Mesodermal cell (in vitro differentiated cells): ENCODE results near the gene MRTFA.
A peak's percentile ranks its signal among the peaks of the same experiment; 100 is the strongest.
"Not testable (repeated sequence)": the region's sequence is repeated elsewhere in the genome, so short reads cannot be mapped to it uniquely, and the experiment has no call there.

Experiments used
- H3K27ac ChIP-seq: 2 replicates; pipeline ENCODE4 v1.7.0; 2013; ENCODE audit warnings: mild to moderate bottlenecking, low read depth, low read length, moderate library complexity; ENCODE audit not compliant: severe bottlenecking
- H3K36me3 ChIP-seq: 2 replicates; pipeline ENCODE4 v1.7.1; 2013; ENCODE audit warnings: mild to moderate bottlenecking, low read length, moderate library complexity; ENCODE audit not compliant: control insufficient read depth, insufficient read depth
- H3K4me1 ChIP-seq: one replicate; pipeline ENCODE4 v1.7.1; 2013; ENCODE audit warnings: mild to moderate bottlenecking, low read length; ENCODE audit not compliant: insufficient read depth, control insufficient read depth, poor library complexity, severe bottlenecking
- H3K4me3 ChIP-seq: 2 replicates; pipeline ENCODE4 v1.7.0; 2013; ENCODE audit warnings: low read length, control low read depth, mild to moderate bottlenecking; ENCODE audit not compliant: insufficient read depth, poor library complexity, severe bottlenecking; ENCODE audit errors: extremely low read depth
- H3K9me3 ChIP-seq: 2 replicates; pipeline ENCODE4 v1.7.1; 2013; ENCODE audit warnings: mild to moderate bottlenecking, low read length, moderate library complexity; ENCODE audit not compliant: control insufficient read depth
- WGBS, 2 experiments: methylation state at CpG; one replicate each; pipeline ENCODE4 v1.1.5; 2013; ENCODE audit warnings: missing lambda C conversion rate in 2 of 2; ENCODE audit not compliant: insufficient coverage in 2 of 2; 5-methylcytosine and 5-hydroxymethylcytosine counted together

Gene MRTFA

GRCh38 chr22:40534379-40535188 lies 101.9 kb downstream of the MRTFA start:
- Histone ChIP-seq H3K9me3 (no peaks in the 10 kb centered on the region), H3K4me1 (peaks cover 16% of the 10 kb centered on the region), H3K27ac (peak overlapping the region; percentile 85), H3K4me3 (no peak overlapping the region), H3K36me3 (no peaks in the 10 kb centered on the region)
- WGBS, 2 experiments = 0 to 14% methylated on average over 1 to 3 of the region's 6 CpGs

GRCh38 chr22:40533712-40534378 lies 102.7 kb downstream of the MRTFA start:
- Histone ChIP-seq H3K9me3 (no peaks in the 10 kb centered on the region), H3K4me1 (peaks cover 16% of the 10 kb centered on the region), H3K27ac (peak overlapping the region; percentile 85), H3K36me3 (no peaks in the 10 kb centered on the region), H3K4me3 (peak overlapping the region; percentile 45)
- WGBS, 2 experiments = 25% methylated on average over 2 of the region's 4 CpGs; no CpG with 5 or more reads in 1 of the 2 experiments

GRCh38 chr22:40531951-40532900 lies 104.3 kb downstream of the MRTFA start:
- peak overlapping the region; percentile 45 for H3K4me3 ChIP-seq
- peak overlapping the region; percentile 85 for H3K27ac ChIP-seq
- WGBS, 2 experiments = 63 to 80% methylated on average over 2 of the region's 3 CpGs
- H3K4me1 ChIP-seq = peaks cover 16% of the 10 kb centered on the region
- peaks cover 2% of the 10 kb centered on the region for H3K36me3 ChIP-seq
- H3K9me3 ChIP-seq = no peaks in the 10 kb centered on the region

- peaks cover 11% of the 10 kb centered on the region for H3K4me1 ChIP-seq
- not testable (repeated sequence) for H3K9me3 ChIP-seq, H3K27ac ChIP-seq, H3K4me3 ChIP-seq
- no CpG with 5 or more reads among the region's 6 CpGs for WGBS, 2 experiments
- H3K36me3 ChIP-seq = peaks cover 13% of the 10 kb centered on the region
Observed at GRCh38 chr22:40530391-40530790, 106.1 kb downstream of the MRTFA start.

GRCh38 chr22:40529821-40530220 lies 106.7 kb downstream of the MRTFA start:
- Histone ChIP-seq H3K36me3 (peaks cover 13% of the 10 kb centered on the region), H3K27ac (no peak overlapping the region), H3K9me3 (no peaks in the 10 kb centered on the region), H3K4me1 (peaks cover 6% of the 10 kb centered on the region), H3K4me3 (no peak overlapping the region)
- 88 to 100% methylated on average over 1 of the region's 1 CpG for WGBS, 2 experiments

- peak overlapping the region; percentile 17 for H3K27ac ChIP-seq
- H3K36me3 ChIP-seq = peaks cover 29% of the 10 kb centered on the region
- 92 to 100% methylated on average over 2 to 4 of the region's 5 CpGs for WGBS, 2 experiments
- H3K4me1 ChIP-seq = no peaks in the 10 kb centered on the region
- H3K9me3 ChIP-seq = no peaks in the 10 kb centered on the region
- H3K4me3 ChIP-seq = no peak overlapping the region
Observed at GRCh38 chr22:40526960-40527359, 109.6 kb downstream of the MRTFA start.

- H3K4me1 ChIP-seq = no peaks in the 10 kb centered on the region
- peaks cover 40% of the 10 kb centered on the region for H3K36me3 ChIP-seq
- no peaks in the 10 kb centered on the region for H3K9me3 ChIP-seq
- H3K27ac ChIP-seq = no peak overlapping the region
- 83 to 91% methylated on average over 3 to 4 of the region's 6 CpGs for WGBS, 2 experiments
- no peak overlapping the region for H3K4me3 ChIP-seq
Observed at GRCh38 chr22:40525250-40525884, 111.2 kb downstream of the MRTFA start.

- Histone ChIP-seq H3K27ac (no peak overlapping the region), H3K36me3 (peaks cover 46% of the 10 kb centered on the region), H3K4me1 (no peaks in the 10 kb centered on the region), H3K9me3 (no peaks in the 10 kb centered on the region), H3K4me3 (no peak overlapping the region)
- 92 to 100% methylated on average over 2 to 5 of the region's 9 CpGs for WGBS, 2 experiments
Observed at GRCh38 chr22:40524392-40525249, 111.9 kb downstream of the MRTFA start.

GRCh38 chr22:40522141-40522540 lies 114.4 kb downstream of the MRTFA start:
- no peak overlapping the region for H3K4me3 ChIP-seq

More at GRCh38 chr22:40522141-40522540, 114.4 kb downstream of the MRTFA start:
- Histone ChIP-seq H3K9me3 (no peaks in the 10 kb centered on the region), H3K36me3 (peaks cover 67% of the 10 kb centered on the region), H3K4me1 (no peaks in the 10 kb centered on the region), H3K27ac (no peak overlapping the region)
- 100% methylated on average over 2 of the region's 2 CpGs for WGBS, 2 experiments
